Anterior cingulate cortex (tissue), 58 donors: ENCODE data around the gene ADK.
A peak's percentile ranks its signal among the peaks of the same experiment; 100 is the strongest.
"Not testable (repeated sequence)": the region's sequence is repeated elsewhere in the genome, so short reads cannot be mapped to it uniquely, and the experiment has no call there.

Experiments
- DNase-seq, 58 donors: peaks; one replicate each; lab custom pipeline; 2025; lab: John Stamatoyannopoulos, UW

ADK gene

GRCh38 chr10:74150990-74151878 is at the start of gene ADK:
Gene ADK, plus strand, starts transcription at chr10:74151221. Its CDS starts 58 bp downstream, at chr10:74151279.
- DNase-seq = peak; percentile 71 to 99 (median 97)

GRCh38 chr10:74103560-74104258 is 47.3 kb upstream of the ADK start:
- DNase-seq = peak in 11 of 58 donors; percentile 3 to 30 (median 18)

GRCh38 chr10:74104480-74104879 is 46.5 kb upstream of the ADK start:
- DNase-seq = peak in 2 of 58 donors; percentile 18 to 42

GRCh38 chr10:74104996-74105395 is 46.0 kb upstream of the ADK start:
- peak in 16 of 58 donors; percentile 2 to 48 (median 17) for DNase-seq

GRCh38 chr10:74107391-74107790 is 43.6 kb upstream of the ADK start:
- no peak for DNase-seq

GRCh38 chr10:74109452-74109851 is 41.6 kb upstream of the ADK start:
- DNase-seq = no peak

GRCh38 chr10:74110120-74110519 is 40.9 kb upstream of the ADK start:
- DNase-seq = no peak

GRCh38 chr10:74111799-74112198 is 39.2 kb upstream of the ADK start:
- DNase-seq = no peak

GRCh38 chr10:74113546-74113945 is 37.5 kb upstream of the ADK start:
- no peak for DNase-seq

GRCh38 chr10:74114041-74114448 is 37.0 kb upstream of the ADK start:
- peak in 31 of 58 donors; percentile 4 to 65 (median 28) for DNase-seq

GRCh38 chr10:74117738-74118137 is 33.3 kb upstream of the ADK start:
- DNase-seq = no peak

GRCh38 chr10:74118804-74119203 is 32.2 kb upstream of the ADK start:
- DNase-seq = no peak

GRCh38 chr10:74120911-74121310 is 30.1 kb upstream of the ADK start:
- DNase-seq = peak in 1 of 58 donors; percentile 8

- no peak for DNase-seq
Observed at GRCh38 chr10:74121368-74121767, 29.7 kb upstream of the ADK start.

GRCh38 chr10:74122060-74122459 is 29.0 kb upstream of the ADK start:
- no peak for DNase-seq

- DNase-seq = no peak
Observed at GRCh38 chr10:74123081-74123480, 27.9 kb upstream of the ADK start.

- DNase-seq = no peak
Observed at GRCh38 chr10:74133923-74134820, 16.8 kb upstream of the ADK start.

- no peak for DNase-seq
Observed at GRCh38 chr10:74135452-74135851, 15.6 kb upstream of the ADK start.

- no peak for DNase-seq
Observed at GRCh38 chr10:74137992-74138391, 13.0 kb upstream of the ADK start.

- not testable (repeated sequence) for DNase-seq
Observed at GRCh38 chr10:74138596-74138995, 12.4 kb upstream of the ADK start.

GRCh38 chr10:74139981-74140380 is 11.0 kb upstream of the ADK start:
- DNase-seq = no peak
